ENCODE data around the gene TMEM132D.

The TMEM132D gene

GRCh38 chr12:129570796-129571400 is 332.9 kb downstream of the TMEM132D start (continued):
- TF ChIP-seq ZNF561 (tag by site-specific recombination; IDR thresholded peaks at IDR 0.05; ENCODE audit: borderline replicate concordance) (no peak), KLF9 (tag by site-specific recombination; IDR thresholded peaks at IDR 0.05; ENCODE audit: low read depth) (no peak)

DNA sequence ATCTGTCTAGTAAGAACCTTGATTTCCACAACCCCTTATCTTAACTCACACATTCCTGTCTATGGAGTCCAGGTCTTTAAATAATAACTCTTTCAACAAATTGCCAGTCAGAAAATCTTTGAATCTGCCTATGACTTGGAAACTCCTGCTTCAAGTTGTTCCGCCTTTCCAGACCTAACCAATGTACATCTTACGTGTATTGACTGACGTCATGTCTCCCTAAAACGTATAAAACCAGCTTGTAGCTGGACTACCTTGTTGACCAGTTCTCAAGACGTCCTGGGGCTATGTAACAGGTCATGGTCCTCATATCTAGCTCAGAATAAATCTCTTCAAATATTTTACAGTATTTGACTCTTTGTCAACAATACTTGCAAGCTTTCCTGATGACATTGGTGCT is 337.0 kb downstream of the TMEM132D start:
- TF ChIP-seq ZNF658 (tag by site-specific recombination; IDR thresholded peaks at IDR 0.05) = no peak
- no peak for TF ChIP-seq ZBTB6 (tag by site-specific recombination; IDR thresholded peaks at IDR 0.05)
- no peak for TF ChIP-seq KLF16 (tag by site-specific recombination; IDR thresholded peaks at IDR 0.05)
- TF ChIP-seq ZNF624 (tag by site-specific recombination; IDR thresholded peaks at IDR 0.05) = no peak
- TF ChIP-seq PRDM1 (tag by site-specific recombination; IDR thresholded peaks at IDR 0.05) = no peak
- TF ChIP-seq ZNF112 (tag by site-specific recombination; IDR thresholded peaks at IDR 0.05) = no peak
- no peak for TF ChIP-seq ZNF416 (tag by site-specific recombination; IDR thresholded peaks at IDR 0.05)
- TF ChIP-seq ZSCAN18 (tag by site-specific recombination; IDR thresholded peaks at IDR 0.05) = no peak
- no peaks in the 10 kb centered on the region for H3K4me1 ChIP-seq (ENCODE audit: control insufficient read depth, insufficient read depth, low read length)
- no peak overlapping the region for H3K27ac ChIP-seq (ENCODE audit: extremely low read depth, low read depth, low read length)
- H3K36me3 ChIP-seq (ENCODE audit: control insufficient read depth in 2 of 2, insufficient read depth in 1 of 2, low read length in 2 of 2) = no peaks in the 10 kb centered on the region
- no peak overlapping the region for H3K4me3 ChIP-seq (ENCODE audit: low read depth, low read length)
- no peaks in the 10 kb centered on the region for H3K9me3 ChIP-seq (ENCODE audit: control insufficient read depth, insufficient read depth, low read depth, low read length)
- ChIA-PET CTCF (no interaction called here), POLR2A (no interaction called here)

- POLR2A ChIA-PET = no interaction called here
- no peak overlapping the region for H3K4me3 ChIP-seq (ENCODE audit: low read depth, low read length)
- H3K9me3 ChIP-seq (ENCODE audit: control insufficient read depth, insufficient read depth, low read depth, low read length) = no peaks in the 10 kb centered on the region
- CTCF ChIA-PET = interaction anchor here (0.6 kb wide), 1 partner anchor 731 kb away, joined by 3 read pairs; no protein-coding TSS in a partner anchor
- H3K4me1 ChIP-seq (ENCODE audit: control insufficient read depth, insufficient read depth, low read length) = no peaks in the 10 kb centered on the region
- H3K36me3 ChIP-seq (ENCODE audit: control insufficient read depth in 2 of 2, insufficient read depth in 1 of 2, low read length in 2 of 2) = no peaks in the 10 kb centered on the region
- TF ChIP-seq ZNF274 (IDR thresholded peaks at IDR 0.05; ENCODE audit: low read length) (no peak), ZNF274 (tag by site-specific recombination; IDR thresholded peaks at IDR 0.05; ENCODE audit: borderline replicate concordance) (no peak), GLIS2 (tag by site-specific recombination; IDR thresholded peaks at IDR 0.05) (no peak), ZSCAN23 (tag by site-specific recombination; IDR thresholded peaks at IDR 0.05) (no peak), WT1 (tag by site-specific recombination; IDR thresholded peaks at IDR 0.05) (no peak), ZFP69B (tag by site-specific recombination; IDR thresholded peaks at IDR 0.05) (no peak), ZNF621 (tag by site-specific recombination; IDR thresholded peaks at IDR 0.05) (no peak), ZNF157 (tag by site-specific recombination; IDR thresholded peaks at IDR 0.05) (no peak), TCF7L2 (IDR thresholded peaks at IDR 0.05; ENCODE audit: borderline replicate concordance, low read depth, low read length) (no peak)
- TF ChIP-seq, protein P1, sequence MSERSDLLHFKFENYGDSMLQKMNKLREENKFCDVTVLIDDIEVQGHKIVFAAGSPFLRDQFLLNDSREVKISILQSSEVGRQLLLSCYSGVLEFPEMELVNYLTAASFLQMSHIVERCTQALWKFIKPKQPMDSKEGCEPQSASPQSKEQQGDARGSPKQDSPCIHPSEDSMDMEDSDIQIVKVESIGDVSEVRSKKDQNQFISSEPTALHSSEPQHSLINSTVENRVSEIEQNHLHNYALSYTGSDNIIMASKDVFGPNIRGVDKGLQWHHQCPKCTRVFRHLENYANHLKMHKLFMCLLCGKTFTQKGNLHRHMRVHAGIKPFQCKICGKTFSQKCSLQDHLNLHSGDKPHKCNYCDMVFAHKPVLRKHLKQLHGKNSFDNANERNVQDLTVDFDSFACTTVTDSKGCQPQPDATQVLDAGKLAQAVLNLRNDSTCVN (tag by site-specific recombination; optimal IDR thresholded peaks at IDR 0.05) = no peak
- H3K27ac ChIP-seq (ENCODE audit: extremely low read depth, low read depth, low read length) = no peak overlapping the region
These were observed 339.1 kb downstream of the TMEM132D start for GRCh38 chr12:129564768-129565167.

Measured in HEK293 (cell line).